H9 (cell line): ENCODE data around the gene GSAP. TPM values are rescaled to one million over a fixed set of nuclear protein-coding genes. Genes with fewer than 3 reads are reported as not detected.

Experiments
- DNase-seq: peaks from one replicate; pipeline ENCODE4 v3.0.0-alpha.2; 2017
- H2AFZ ChIP-seq: one replicate; pipeline ENCODE4 v1.6.1; 2013; ENCODE audit warnings: mild to moderate bottlenecking, low read length, control low read depth, moderate library complexity
- H2AK5ac ChIP-seq: 2 replicates; pipeline ENCODE4 v1.6.1; 2013; ENCODE audit warnings: low read length, control low read depth, mixed read lengths; ENCODE audit not compliant: insufficient read length
- H2BK120ac ChIP-seq: one replicate; pipeline ENCODE4 v1.6.1; 2013; ENCODE audit warnings: low read depth, mild to moderate bottlenecking, low read length, control low read depth, inconsistent platforms; ENCODE audit not compliant: poor library complexity, severe bottlenecking
- H2BK12ac ChIP-seq: 2 replicates; pipeline ENCODE4 v1.6.1; 2013; ENCODE audit warnings: low read length, control low read depth, mixed read lengths, low read depth; ENCODE audit not compliant: insufficient read length
- H2BK15ac ChIP-seq: 2 replicates; pipeline ENCODE4 v1.6.1; 2013; ENCODE audit warnings: low read depth, low read length, control low read depth
- H2BK20ac ChIP-seq: one replicate; pipeline ENCODE4 v1.6.1; 2013; ENCODE audit warnings: low read depth, mild to moderate bottlenecking, low read length, control low read depth, inconsistent platforms; ENCODE audit not compliant: poor library complexity, severe bottlenecking
- H2BK5ac ChIP-seq: 2 replicates; pipeline ENCODE4 v1.6.1; 2013; ENCODE audit warnings: low read length, control low read depth, mixed read lengths; ENCODE audit not compliant: insufficient read length
- H3K14ac ChIP-seq: 2 replicates; pipeline ENCODE4 v1.6.1; 2013; ENCODE audit warnings: low read length, control low read depth; ENCODE audit not compliant: insufficient read depth
- H3K18ac ChIP-seq: 2 replicates; pipeline ENCODE4 v1.6.1; 2013; ENCODE audit warnings: low read depth, mild to moderate bottlenecking, mixed read lengths, low read length, control low read depth; ENCODE audit not compliant: insufficient read length
- H3K23ac ChIP-seq: 2 replicates; pipeline ENCODE4 v1.6.1; 2013; ENCODE audit warnings: low read length, control low read depth, mixed read lengths, low read depth; ENCODE audit not compliant: insufficient read length
- H3K23me2 ChIP-seq: 2 replicates; pipeline ENCODE4 v1.6.1; 2013; ENCODE audit warnings: low read depth, mild to moderate bottlenecking, mixed read lengths, low read length, control low read depth; ENCODE audit not compliant: insufficient read length, poor library complexity, severe bottlenecking
- H3K27ac ChIP-seq: 2 replicates; pipeline ENCODE4 v1.5.1; 2013; ENCODE audit warnings: low read length, control low read depth, mixed read lengths, low read depth; ENCODE audit not compliant: insufficient read length
- H3K27me3 ChIP-seq: 2 replicates; pipeline ENCODE4 v1.6.1; 2013; ENCODE audit warnings: low read length, control low read depth, inconsistent platforms; ENCODE audit not compliant: insufficient read depth
- H3K4ac ChIP-seq: 2 replicates; pipeline ENCODE4 v1.6.1; 2013; ENCODE audit warnings: low read depth, mild to moderate bottlenecking, control low read depth, inconsistent platforms, low read length, moderate library complexity
- H3K4me1 ChIP-seq: 2 replicates; pipeline ENCODE4 v1.6.1; 2013; ENCODE audit warnings: low read length, control low read depth, inconsistent platforms; ENCODE audit not compliant: insufficient read depth
- H3K4me2 ChIP-seq: 2 replicates; pipeline ENCODE4 v1.6.1; 2013; ENCODE audit warnings: low read length, control low read depth, mixed read lengths; ENCODE audit not compliant: insufficient read length, insufficient read depth
- H3K56ac ChIP-seq: 2 replicates; pipeline ENCODE4 v1.6.1; 2013; ENCODE audit warnings: low read depth, mild to moderate bottlenecking, mixed read lengths, low read length, control low read depth; ENCODE audit not compliant: insufficient read length
- H3K79me1 ChIP-seq: 2 replicates; pipeline ENCODE4 v1.6.1; 2013; ENCODE audit warnings: low read depth, mild to moderate bottlenecking, moderate library complexity, low read length, control low read depth, inconsistent platforms; ENCODE audit not compliant: insufficient read depth, poor library complexity, severe bottlenecking
- H3K79me2 ChIP-seq: 2 replicates; pipeline ENCODE4 v1.6.1; 2013; ENCODE audit warnings: low read length, control low read depth, inconsistent platforms; ENCODE audit not compliant: insufficient read depth
- H3K9ac ChIP-seq: 2 replicates; pipeline ENCODE4 v1.6.1; 2013; ENCODE audit warnings: low read length, control low read depth, mixed read lengths; ENCODE audit not compliant: insufficient read length; ENCODE audit errors: extremely low read depth
- H3K9me3 ChIP-seq: one replicate; pipeline ENCODE4 v1.6.1; 2013; ENCODE audit warnings: low read depth, low read length, inconsistent platforms; ENCODE audit not compliant: control insufficient read depth
- H3T11ph ChIP-seq: one replicate; pipeline ENCODE4 v1.6.1; 2013; ENCODE audit warnings: mild to moderate bottlenecking, low read length, control low read depth, inconsistent platforms
- H4K20me1 ChIP-seq: one replicate; pipeline ENCODE4 v1.6.1; 2013; ENCODE audit not compliant: control insufficient read depth, insufficient read length, insufficient read depth
- H4K5ac ChIP-seq: 2 replicates; pipeline ENCODE4 v1.6.1; 2013; ENCODE audit warnings: low read depth, mild to moderate bottlenecking, mixed read lengths, low read length, control low read depth; ENCODE audit not compliant: insufficient read length
- H4K8ac ChIP-seq: replicated peaks from 2 replicates; pipeline ENCODE4 v1.6.1; 2013; ENCODE audit warnings: low read length, control low read depth, mixed read lengths, low read depth; ENCODE audit not compliant: insufficient read length
- H4K91ac ChIP-seq: 2 replicates; pipeline ENCODE4 v1.6.1; 2013; ENCODE audit warnings: low read depth, mild to moderate bottlenecking, moderate library complexity, mixed read lengths, low read length, control low read depth; ENCODE audit not compliant: insufficient read length
- H3K27ac Mint-ChIP-seq, 3 experiments: 2 replicates in 2 of 3; 3 replicates in 1 of 3; pipeline ENCODE4 v1.8.0; 2020 to 2021; ENCODE audit warnings: mixed read lengths in 3 of 3, mild to moderate bottlenecking in 1 of 3, moderate library complexity in 1 of 3
- H3K27me3 Mint-ChIP-seq: 2 replicates; pipeline ENCODE4 v1.8.0; 2021; ENCODE audit warnings: low read depth, mild to moderate bottlenecking, moderate library complexity, mixed read lengths
- H3K36me3 Mint-ChIP-seq, 3 experiments: 2 replicates in 2 of 3; 3 replicates in 1 of 3; pipeline ENCODE4 v1.8.0; 2020 to 2021; ENCODE audit warnings: low read depth in 3 of 3, mixed read lengths in 3 of 3; ENCODE audit not compliant: insufficient read depth in 1 of 3
- H3K4me1 Mint-ChIP-seq, 2 experiments: 2 replicates each; pipeline ENCODE4 v1.8.0; 2020; ENCODE audit warnings: mixed read lengths in 2 of 2
- H3K4me3 Mint-ChIP-seq, 2 experiments: 2 replicates in 1 of 2; 3 replicates in 1 of 2; pipeline ENCODE4 v1.8.0; 2020 to 2021; ENCODE audit warnings: mild to moderate bottlenecking in 2 of 2, mixed read lengths in 2 of 2, moderate library complexity in 1 of 2
- H3K9me3 Mint-ChIP-seq, 2 experiments: 2 replicates in 1 of 2; 3 replicates in 1 of 2; pipeline ENCODE4 v1.8.0; 2020; ENCODE audit warnings: mild to moderate bottlenecking in 2 of 2, mixed read lengths in 2 of 2, moderate library complexity in 1 of 2
- CTCF ChIP-seq: fragments of 200-600 bp; sonication (generic); conservative IDR thresholded peaks from 3 replicates; pipeline ENCODE4 v1.8.0; 2021; ENCODE audit warnings: antibody characterized with exemption, mild to moderate bottlenecking
- WGBS: extraction: QIAGEN DNeasy Blood & Tissue Kit; methylation state at CpG from one replicate; pipeline ENCODE4 v1.1.7; 2013; ENCODE audit warnings: missing lambda C conversion rate, low lambda C conversion rate, mixed read lengths; ENCODE audit not compliant: insufficient read length; ENCODE audit errors: extremely low coverage; 5-methylcytosine and 5-hydroxymethylcytosine counted together
- total RNA-seq: library from RNA; stranded (reverse); gene quantifications from 2 replicates; pipeline ENCODE4 v1.2.1, GENCODE V29; 2021

GSAP gene
- total RNA-seq, 1 experiment from 2014 or later, result 1.9 TPM

- Mint-ChIP-seq H3K27ac (no peak overlapping the region), H3K4me1 (peaks cover 8 to 12% of the 10 kb centered on the region in 2 experiments), H3K9me3 (no peaks in the 10 kb centered on the region), H3K27me3 (no peaks in the 10 kb centered on the region; the same call in 1 of the 2 replicates), H3K4me3 (no peak overlapping the region), H3K36me3 (no peaks in the 10 kb centered on the region)
- Histone ChIP-seq H3K4me1 (peaks cover 3% of the 10 kb centered on the region), H3K56ac (no peak overlapping the region), H3T11ph (no peak overlapping the region), H3K23me2 (no peaks in the 10 kb centered on the region), H3K4me2 (no peak overlapping the region), H3K79me2 (no peaks in the 10 kb centered on the region), H3K4ac (no peak overlapping the region), H4K20me1 (no peaks in the 10 kb centered on the region), H4K5ac (no peak overlapping the region), H3K27ac (no peak overlapping the region), H3K9ac (no peak overlapping the region), H2BK15ac (no peak overlapping the region), H2BK20ac (no peak overlapping the region), H3K79me1 (no peaks in the 10 kb centered on the region), H2BK5ac (no peak overlapping the region), H3K18ac (no peak overlapping the region), H4K91ac (no peak overlapping the region), H3K9me3 (no peaks in the 10 kb centered on the region), H2BK12ac (no peak overlapping the region), H3K27me3 (no peaks in the 10 kb centered on the region), H2AFZ (no peak overlapping the region), H4K8ac (no peak overlapping the region), H2BK120ac (no peak overlapping the region), H2AK5ac (no peak overlapping the region), H3K23ac (no peak overlapping the region), H3K14ac (no peak overlapping the region)
- DNase-seq, result no peak
- WGBS, result no CpG with 5 or more reads among the region's 1 CpG
- TF ChIP-seq CTCF, result no peak
Observed at GRCh38 chr7:77402818-77403217, 13.3 kb downstream of the GSAP start.
